ENCODE measurements around the gene CSAD.

The CSAD gene

GRCh38 chr12:53224897-53225634 lies 44.3 kb upstream of the CSAD start:
- Histone ChIP-seq H3K4me3 (peak overlapping the region; percentile 33; the same call in 1 of the 2 replicates), H3K36me3 (ENCODE audit: insufficient read depth, low read length) (peaks cover 5% of the 10 kb centered on the region; the same call in 1 of the 2 replicates), H3K27ac (peak overlapping the region; percentile 98), H3K9me3 (ENCODE audit: low read depth, low read length) (no peaks in the 10 kb centered on the region), H3K9ac (ENCODE audit: insufficient read length) (no peak overlapping the region)
- TF ChIP-seq EZH2 (IDR thresholded peaks at IDR 0.05) (no peak), FOXP2 (optimal IDR thresholded peaks at IDR 0.05; ENCODE audit: control extremely low read depth, extremely low read length, insufficient read depth) (no peak), POLR2AphosphoS5 (IDR thresholded peaks at IDR 0.05; ENCODE audit: borderline replicate concordance, low read depth, low read length) (no peak)
- no peak for DNase-seq (ENCODE audit: low read depth, low spot score)

- no peak for DNase-seq (ENCODE audit: low read depth, low spot score)
- Histone ChIP-seq H3K36me3 (ENCODE audit: insufficient read depth, low read length) (peaks cover 5% of the 10 kb centered on the region; the same call in 1 of the 2 replicates), H3K9ac (ENCODE audit: insufficient read length) (peak overlapping the region; percentile 74), H3K27ac (peak overlapping the region; percentile 98), H3K9me3 (ENCODE audit: low read depth, low read length) (no peaks in the 10 kb centered on the region), H3K4me3 (peak overlapping the region; percentile 98)
- no peak for TF ChIP-seq FOXP2 (optimal IDR thresholded peaks at IDR 0.05; ENCODE audit: control extremely low read depth, extremely low read length, insufficient read depth)
- TF ChIP-seq EZH2 (IDR thresholded peaks at IDR 0.05) = no peak
- no peak for TF ChIP-seq POLR2AphosphoS5 (IDR thresholded peaks at IDR 0.05; ENCODE audit: borderline replicate concordance, low read depth, low read length)
Measured at GRCh38 chr12:53224061-53224896, 43.6 kb upstream of the CSAD start.

- Histone ChIP-seq H3K9me3 (ENCODE audit: low read depth, low read length) (no peaks in the 10 kb centered on the region), H3K4me3 (peak overlapping the region; percentile 98), H3K9ac (ENCODE audit: insufficient read length) (peak overlapping the region; percentile 74), H3K27ac (peak overlapping the region; percentile 98), H3K36me3 (ENCODE audit: insufficient read depth, low read length) (peaks cover 5% of the 10 kb centered on the region; the same call in 1 of the 2 replicates)
- DNase-seq (ENCODE audit: low read depth, low spot score) = no peak
- TF ChIP-seq FOXP2 (optimal IDR thresholded peaks at IDR 0.05; ENCODE audit: control extremely low read depth, extremely low read length, insufficient read depth) = no peak
- TF ChIP-seq POLR2AphosphoS5 (IDR thresholded peaks at IDR 0.05; ENCODE audit: borderline replicate concordance, low read depth, low read length) = peak; percentile 35; the same call in 1 of the 2 replicates
Measured at GRCh38 chr12:53223389-53224060, 42.8 kb upstream of the CSAD start.

- H3K4me3 ChIP-seq = peak overlapping the region; percentile 98
- peaks cover 5% of the 10 kb centered on the region; the same call in 1 of the 2 replicates for H3K36me3 ChIP-seq (ENCODE audit: insufficient read depth, low read length)
- H3K27ac ChIP-seq = peak overlapping the region; percentile 98
- no peaks in the 10 kb centered on the region for H3K9me3 ChIP-seq (ENCODE audit: low read depth, low read length)
- TF ChIP-seq EZH2 (IDR thresholded peaks at IDR 0.05) (no peak), POLR2AphosphoS5 (IDR thresholded peaks at IDR 0.05; ENCODE audit: borderline replicate concordance, low read depth, low read length) (no peak), FOXP2 (optimal IDR thresholded peaks at IDR 0.05; ENCODE audit: control extremely low read depth, extremely low read length, insufficient read depth) (no peak)
- peak overlapping the region; percentile 24 for H3K9ac ChIP-seq (ENCODE audit: insufficient read length)
- DNase-seq (ENCODE audit: low read depth, low spot score) = no peak
Measured at GRCh38 chr12:53222806-53223261, 42.1 kb upstream of the CSAD start.

- TF ChIP-seq FOXP2 (optimal IDR thresholded peaks at IDR 0.05; ENCODE audit: control extremely low read depth, extremely low read length, insufficient read depth) = no peak
- TF ChIP-seq POLR2AphosphoS5 (IDR thresholded peaks at IDR 0.05; ENCODE audit: borderline replicate concordance, low read depth, low read length) = peak; percentile 38; the same call in 1 of the 2 replicates
- Histone ChIP-seq H3K36me3 (ENCODE audit: insufficient read depth, low read length) (peaks cover 3% of the 10 kb centered on the region; the same call in 1 of the 2 replicates), H3K4me3 (peak overlapping the region; percentile 98), H3K9ac (ENCODE audit: insufficient read length) (peak overlapping the region; percentile 60), H3K9me3 (ENCODE audit: low read depth, low read length) (no peaks in the 10 kb centered on the region), H3K27ac (peak overlapping the region; percentile 98)
- DNase-seq (ENCODE audit: low read depth, low spot score) = no peak
Measured at GRCh38 chr12:53222170-53222721, 41.5 kb upstream of the CSAD start.

GRCh38 chr12:53221203-53222080 lies 40.7 kb upstream of the CSAD start:
- Histone ChIP-seq H3K9ac (ENCODE audit: insufficient read length) (peak overlapping the region; percentile 60), H3K4me3 (peak overlapping the region; percentile 98), H3K9me3 (ENCODE audit: low read depth, low read length) (no peaks in the 10 kb centered on the region), H3K27ac (peak overlapping the region; percentile 98), H3K36me3 (ENCODE audit: insufficient read depth, low read length) (no peaks in the 10 kb centered on the region)
- TF ChIP-seq FOXP2 (optimal IDR thresholded peaks at IDR 0.05; ENCODE audit: control extremely low read depth, extremely low read length, insufficient read depth) (no peak), POLR2AphosphoS5 (IDR thresholded peaks at IDR 0.05; ENCODE audit: borderline replicate concordance, low read depth, low read length) (peak; percentile 69), EZH2 (IDR thresholded peaks at IDR 0.05) (no peak)
- no peak for DNase-seq (ENCODE audit: low read depth, low spot score)

- Histone ChIP-seq H3K4me3 (peak overlapping the region; percentile 98), H3K9ac (ENCODE audit: insufficient read length) (no peak overlapping the region), H3K9me3 (ENCODE audit: low read depth, low read length) (no peaks in the 10 kb centered on the region), H3K36me3 (ENCODE audit: insufficient read depth, low read length) (peaks cover 3% of the 10 kb centered on the region; the same call in 1 of the 2 replicates), H3K27ac (peak overlapping the region; percentile 98)
- DNase-seq (ENCODE audit: low read depth, low spot score) = no peak
- TF ChIP-seq FOXP2 (optimal IDR thresholded peaks at IDR 0.05; ENCODE audit: control extremely low read depth, extremely low read length, insufficient read depth) = no peak
- peak; percentile 56; the same call in 1 of the 2 replicates for TF ChIP-seq POLR2AphosphoS5 (IDR thresholded peaks at IDR 0.05; ENCODE audit: borderline replicate concordance, low read depth, low read length)
- TF ChIP-seq EZH2 (IDR thresholded peaks at IDR 0.05) = no peak
Measured at GRCh38 chr12:53220694-53221202, 40.0 kb upstream of the CSAD start.

Measured in SK-N-MC (cell line).